GM18520 (cell line): ENCODE data around the gene CCNB1IP1.
"Not testable (repeated sequence)": the region's sequence is repeated elsewhere in the genome, so short reads cannot be mapped to it uniquely, and the experiment has no call there.

Experiments used
- ATAC-seq: cut with Tn5 transposase; IDR thresholded peaks from one replicate; pipeline ENCODE4 v1.9.1; 2021; ENCODE audit not compliant: unreplicated experiment

The CCNB1IP1 gene

GRCh38 chr14:20332788-20333493, at the start of gene CCNB1IP1:
Gene CCNB1IP1, minus strand, starts transcription at chr14:20333279. Its CDS starts 16,756 bp downstream, at chr14:20316523.
- ATAC-seq, result peak; percentile 97

GRCh38 chr14:20382526-20382925, 49.4 kb upstream of the CCNB1IP1 start:
- no peak for ATAC-seq

GRCh38 chr14:20381341-20381740, 48.3 kb upstream of the CCNB1IP1 start:
- ATAC-seq, result no peak

GRCh38 chr14:20380681-20381080, 47.6 kb upstream of the CCNB1IP1 start:
- no peak for ATAC-seq

GRCh38 chr14:20379743-20380142, 46.7 kb upstream of the CCNB1IP1 start:
- no peak for ATAC-seq

GRCh38 chr14:20377171-20377570, 44.1 kb upstream of the CCNB1IP1 start:
- ATAC-seq, result no peak

GRCh38 chr14:20376071-20376588, 43.1 kb upstream of the CCNB1IP1 start:
- ATAC-seq, result no peak

- ATAC-seq, result no peak
Measured at GRCh38 chr14:20375471-20375870, 42.4 kb upstream of the CCNB1IP1 start.

- ATAC-seq, result no peak
Measured at GRCh38 chr14:20372796-20373195, 39.7 kb upstream of the CCNB1IP1 start.

- no peak for ATAC-seq
Measured at GRCh38 chr14:20365928-20366327, 32.8 kb upstream of the CCNB1IP1 start.

GRCh38 chr14:20358474-20358873, 25.4 kb upstream of the CCNB1IP1 start:
- ATAC-seq, result not testable (repeated sequence)

GRCh38 chr14:20356422-20356821, 23.3 kb upstream of the CCNB1IP1 start:
- no peak for ATAC-seq

GRCh38 chr14:20350860-20351259, 17.8 kb upstream of the CCNB1IP1 start:
- no peak for ATAC-seq

- no peak for ATAC-seq
Measured at GRCh38 chr14:20350282-20350681, 17.2 kb upstream of the CCNB1IP1 start.

GRCh38 chr14:20347747-20348146, 14.7 kb upstream of the CCNB1IP1 start:
- ATAC-seq, result no peak

GRCh38 chr14:20346713-20347112, 13.6 kb upstream of the CCNB1IP1 start:
- ATAC-seq, result no peak

- no peak for ATAC-seq
Measured at GRCh38 chr14:20345366-20345765, 12.3 kb upstream of the CCNB1IP1 start.

GRCh38 chr14:20343862-20344220, 10.8 kb upstream of the CCNB1IP1 start:
- no peak for ATAC-seq

- peak; percentile 91 for ATAC-seq
Measured at GRCh38 chr14:20343092-20343861, 10.2 kb upstream of the CCNB1IP1 start, which contains the start of gene PARP2. Gene PARP2, plus strand, starts transcription at chr14:20343635. Its CDS starts 7 bp downstream, at chr14:20343642.

GRCh38 chr14:20341646-20342045, 8.6 kb upstream of the CCNB1IP1 start:
- ATAC-seq, result no peak

GRCh38 chr14:20341032-20341431, 8.0 kb upstream of the CCNB1IP1 start:
- ATAC-seq, result not testable (repeated sequence)

- no peak for ATAC-seq
Measured at GRCh38 chr14:20334017-20334416, 938 bp upstream of the CCNB1IP1 start.
